ENCODE data around the gene FNDC4. TPM values are rescaled to one million over a fixed set of nuclear protein-coding genes. Genes with fewer than 3 reads are reported as not detected.

Gene FNDC4
- polyA plus RNA-seq, 3 donors = not detected

DNA sequence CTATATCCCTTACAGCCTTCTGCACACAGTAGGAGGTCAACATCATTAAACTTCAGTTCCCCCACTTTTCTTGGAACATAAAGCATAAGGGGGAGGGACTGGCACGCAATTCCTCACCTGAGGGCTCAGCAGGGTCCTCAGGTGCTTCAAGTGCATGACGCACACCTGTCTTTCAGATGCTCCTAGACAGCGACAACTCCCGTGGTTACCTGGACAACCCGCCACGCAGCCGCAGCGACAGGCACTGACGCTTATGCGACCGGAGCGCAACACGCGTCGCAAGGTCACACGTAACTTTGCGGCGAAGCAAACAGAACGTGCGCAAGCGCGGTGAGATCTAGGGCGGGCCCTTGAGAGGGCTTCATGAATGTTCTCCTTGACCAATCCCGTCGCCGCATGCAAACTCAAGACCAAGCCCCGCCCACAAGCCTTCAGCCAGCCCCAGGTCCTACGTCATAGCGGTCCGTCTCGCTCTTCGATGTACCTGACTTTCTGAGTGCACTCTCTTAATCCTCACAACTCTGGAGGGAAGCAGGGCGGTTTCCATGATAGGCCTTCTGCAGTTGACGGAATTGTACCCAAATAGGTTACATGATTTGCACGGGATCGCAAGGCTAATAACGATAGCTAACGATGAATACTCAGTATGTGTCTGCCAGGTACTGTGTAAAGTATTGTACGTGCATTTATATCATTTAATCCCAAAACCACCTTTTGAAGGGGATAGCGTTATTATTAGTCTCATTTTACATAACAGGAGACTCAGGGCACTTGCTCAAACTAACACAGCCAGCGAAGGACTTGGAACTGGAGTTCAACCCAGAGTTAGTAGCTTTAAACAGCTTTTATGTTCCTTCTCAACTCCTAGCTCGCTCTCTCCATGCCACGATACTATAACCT is 5.3 kb downstream of the FNDC4 start, which contains the start of gene IFT172:
Gene IFT172, minus strand, starts transcription at position 246 of the 900 bp plus-strand sequence. Its CDS starts 90 bp downstream, at position 156.
- H3K4me1 ChIP-seq (ENCODE audit: control insufficient read depth in 1 of 2, insufficient read depth in 2 of 2, low read length in 2 of 2) = peaks cover 16 to 22% of the 10 kb centered on the region in 2 donors
- intact Hi-C loops (cut with micrococcal nuclease) = loop anchor here (2.0 to 10.0 kb wide), 5 partner anchors 95 to 277 kb away; partner anchors contain the start of genes ATRAID (in 1 of the 2), EIF2B4 (in 1 of the 2), SLC4A1AP (in 1 of the 2) and SLC5A6 (in 1 of the 2)

More for the DNA sequence above, 5.3 kb downstream of the FNDC4 start, which contains the start of gene IFT172:
- H3K36me3 Mint-ChIP-seq = peaks cover 6 to 13% of the 10 kb centered on the region in 2 donors
- Histone ChIP-seq H3K36me3 (replicated peaks in 1 of 2; ENCODE audit: control insufficient read depth in 1 of 2, insufficient read depth in 2 of 2, low read length in 2 of 2) (peaks cover 0 to 6% of the 10 kb centered on the region in 2 donors), H3K9ac (ENCODE audit: insufficient read depth, low read length, poor library complexity, severe bottlenecking) (peak within 1 kb of the TSS; percentile 39), H3K4me3 (replicated peaks in 1 of 3; ENCODE audit: low read depth in 2 of 3, low read length in 3 of 3) (peak within 1 kb of the TSS; percentile 52 to 80 (median 62)), H3K27ac (ENCODE audit: low read depth in 1 of 2, low read length in 2 of 2) (peak within 1 kb of the TSS in 1 of 2 donors; percentile 79), H2AFZ (ENCODE audit: insufficient read depth, low read depth, low read length, poor library complexity, severe bottlenecking) (peak within 1 kb of the TSS; percentile 90), H3K4me2 (replicated peaks; ENCODE audit: extremely low read depth, low read length, poor library complexity, severe bottlenecking) (peak within 1 kb of the TSS; percentile 81), H3K9me3 (replicated peaks in 1 of 2; ENCODE audit: control insufficient read depth in 1 of 2, insufficient read depth in 1 of 2, low read length in 2 of 2) (peaks cover 0 to 4% of the 10 kb centered on the region in 2 donors), H3K27me3 (ENCODE audit: control insufficient read depth in 2 of 2, insufficient read depth in 2 of 2, low read length in 2 of 2) (peaks cover 14 to 16% of the 10 kb centered on the region in 2 donors), H4K20me1 (ENCODE audit: insufficient read depth, low read length) (no peaks in the 10 kb centered on the region), H3K79me2 (ENCODE audit: insufficient read depth, low read length) (no peaks in the 10 kb centered on the region)
- TF ChIP-seq CTCF (IDR thresholded peaks at IDR 0.05) = no peak
- peaks cover 22% of the 10 kb centered on the region for H3K4me1 Mint-ChIP-seq
- H3K4me3 Mint-ChIP-seq = peak within 1 kb of the TSS; percentile 81 to 92
- H3K9me3 Mint-ChIP-seq = peaks cover 0 to 9% (median 2%) of the 10 kb centered on the region in 7 donors
- H3K27ac Mint-ChIP-seq = peak within 1 kb of the TSS; percentile 77 to 93 (median 88)
- 4% methylated on average over 29 of the region's 43 CpGs for WGBS (ENCODE audit: insufficient coverage)
- peak; percentile 98 to 99 (median 99) for DNase-seq
- peaks cover 23 to 25% (median 24%) of the 10 kb centered on the region in 3 donors for H3K27me3 Mint-ChIP-seq (ENCODE audit: low read depth in 3 of 3)

Data from CD14-positive monocyte (primary cell).